CD4-positive, alpha-beta T cell treated with Interleukin-12 subunit alpha and Interleukin-12 subunit beta, for 1 hour (primary cell): ENCODE results near the gene PNMA8B.
"Not testable (repeated sequence)": the region's sequence is repeated elsewhere in the genome, so short reads cannot be mapped to it uniquely, and the experiment has no call there.

Experiments
- DNase-seq: peaks from one replicate; pipeline ENCODE4 v3.0.0-alpha.2; 2020

The PNMA8B gene

GRCh38 chr19:46495786-46496099 is at the start of gene PNMA8B:
TSS of gene PNMA8B (minus strand) at chr19:46495867. CDS start at chr19:46495465, 402 bp downstream.
- DNase-seq = peak; percentile 43

GRCh38 chr19:46544651-46545050 is 49.0 kb upstream of the PNMA8B start:
- DNase-seq = no peak

- peak; percentile 77 for DNase-seq
Observed at GRCh38 chr19:46542428-46543230, 47.0 kb upstream of the PNMA8B start.

- DNase-seq = peak; percentile 63
Observed at GRCh38 chr19:46537136-46538097, 41.8 kb upstream of the PNMA8B start.

GRCh38 chr19:46536391-46536790 is 40.7 kb upstream of the PNMA8B start:
- no peak for DNase-seq

- no peak for DNase-seq
Observed at GRCh38 chr19:46533621-46534081, 38.0 kb upstream of the PNMA8B start.

- DNase-seq = no peak
Observed at GRCh38 chr19:46533078-46533620, 37.5 kb upstream of the PNMA8B start.

- DNase-seq = no peak
Observed at GRCh38 chr19:46530636-46531035, 35.0 kb upstream of the PNMA8B start.

GRCh38 chr19:46529622-46530451 is 34.2 kb upstream of the PNMA8B start:
- DNase-seq = peak; percentile 76

GRCh38 chr19:46528601-46529590 is 33.2 kb upstream of the PNMA8B start:
- DNase-seq = no peak

GRCh38 chr19:46526801-46527200 is 31.1 kb upstream of the PNMA8B start:
- not testable (repeated sequence) for DNase-seq

GRCh38 chr19:46524308-46524707 is 28.6 kb upstream of the PNMA8B start:
- no peak for DNase-seq

GRCh38 chr19:46522988-46523387 is 27.3 kb upstream of the PNMA8B start:
- DNase-seq = peak; percentile 50

GRCh38 chr19:46521241-46521868 is 25.7 kb upstream of the PNMA8B start:
- DNase-seq = no peak

GRCh38 chr19:46520616-46521015 is 24.9 kb upstream of the PNMA8B start:
- no peak for DNase-seq

GRCh38 chr19:46517471-46517870 is 21.8 kb upstream of the PNMA8B start:
- no peak for DNase-seq

- DNase-seq = peak; percentile 46
Observed at GRCh38 chr19:46515879-46516350, 20.2 kb upstream of the PNMA8B start.

GRCh38 chr19:46515290-46515609 is 19.6 kb upstream of the PNMA8B start:
- no peak for DNase-seq

- DNase-seq = no peak
Observed at GRCh38 chr19:46514589-46515289, 19.1 kb upstream of the PNMA8B start.
